ENCODE measurements around the gene MYBPHL. TPM values are rescaled to one million over a fixed set of nuclear protein-coding genes. Genes with fewer than 3 reads are reported as not detected.

Gene MYBPHL
- total RNA-seq, 1 donor from 2014 or later: 0.29 TPM

Other genes starting within 250 kb of the MYBPHL start
- gene TAF13, start 231.0 kb downstream of the MYBPHL start, total RNA-seq: 22.0 and 24.1 TPM in 2 replicates
- gene TMEM167B, start 216.2 kb downstream of the MYBPHL start, total RNA-seq: 24.7 and 27.1 TPM in 2 replicates
- 10.6 and 14.6 TPM in 2 replicates for gene ELAPOR1, start 192.9 kb downstream of the MYBPHL start, total RNA-seq
- 135 TPM in 2 replicates for gene SARS1, start 93.1 kb downstream of the MYBPHL start, total RNA-seq
- 33.7 and 38.7 TPM in 2 replicates for gene CELSR2, start 57.5 kb downstream of the MYBPHL start, total RNA-seq
- gene PSRC1, start 23.9 kb downstream of the MYBPHL start, total RNA-seq: 26.1 and 29.4 TPM in 2 replicates
- gene SORT1, start 90.9 kb upstream of the MYBPHL start, total RNA-seq: 110 and 116 TPM in 2 replicates
- 71.4 and 81.1 TPM in 2 replicates for gene PSMA5, start 119.4 kb upstream of the MYBPHL start, total RNA-seq
- gene SYPL2, start 159.5 kb upstream of the MYBPHL start, total RNA-seq: 0.95 and 1.1 TPM in 2 replicates
- gene ATXN7L2, start 176.9 kb upstream of the MYBPHL start, total RNA-seq: 17.6 and 19.6 TPM in 2 replicates
- 11.1 TPM in 2 replicates for gene CYB561D1, start 187.1 kb upstream of the MYBPHL start, total RNA-seq
- gene AMIGO1, start 202.7 kb upstream of the MYBPHL start, total RNA-seq: 7.0 and 7.2 TPM in 2 replicates
- 0.53 TPM in 1 of 2 replicates, not detected in the other for gene GPR61, start 232.9 kb upstream of the MYBPHL start, total RNA-seq
- 10.0 and 10.3 TPM in 2 replicates for gene GNAI3, start 241.6 kb upstream of the MYBPHL start, total RNA-seq